HG03103 (cell line): Measurements from ENCODE around the gene REM2.

Experiments used
- ATAC-seq: cut with Tn5 transposase; IDR thresholded peaks from one replicate; pipeline ENCODE4 v1.9.1; 2021; ENCODE audit warnings: low read depth; ENCODE audit not compliant: unreplicated experiment

Gene REM2, protein sequence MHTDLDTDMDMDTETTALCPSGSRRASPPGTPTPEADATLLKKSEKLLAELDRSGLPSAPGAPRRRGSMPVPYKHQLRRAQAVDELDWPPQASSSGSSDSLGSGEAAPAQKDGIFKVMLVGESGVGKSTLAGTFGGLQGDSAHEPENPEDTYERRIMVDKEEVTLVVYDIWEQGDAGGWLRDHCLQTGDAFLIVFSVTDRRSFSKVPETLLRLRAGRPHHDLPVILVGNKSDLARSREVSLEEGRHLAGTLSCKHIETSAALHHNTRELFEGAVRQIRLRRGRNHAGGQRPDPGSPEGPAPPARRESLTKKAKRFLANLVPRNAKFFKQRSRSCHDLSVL

DNA sequence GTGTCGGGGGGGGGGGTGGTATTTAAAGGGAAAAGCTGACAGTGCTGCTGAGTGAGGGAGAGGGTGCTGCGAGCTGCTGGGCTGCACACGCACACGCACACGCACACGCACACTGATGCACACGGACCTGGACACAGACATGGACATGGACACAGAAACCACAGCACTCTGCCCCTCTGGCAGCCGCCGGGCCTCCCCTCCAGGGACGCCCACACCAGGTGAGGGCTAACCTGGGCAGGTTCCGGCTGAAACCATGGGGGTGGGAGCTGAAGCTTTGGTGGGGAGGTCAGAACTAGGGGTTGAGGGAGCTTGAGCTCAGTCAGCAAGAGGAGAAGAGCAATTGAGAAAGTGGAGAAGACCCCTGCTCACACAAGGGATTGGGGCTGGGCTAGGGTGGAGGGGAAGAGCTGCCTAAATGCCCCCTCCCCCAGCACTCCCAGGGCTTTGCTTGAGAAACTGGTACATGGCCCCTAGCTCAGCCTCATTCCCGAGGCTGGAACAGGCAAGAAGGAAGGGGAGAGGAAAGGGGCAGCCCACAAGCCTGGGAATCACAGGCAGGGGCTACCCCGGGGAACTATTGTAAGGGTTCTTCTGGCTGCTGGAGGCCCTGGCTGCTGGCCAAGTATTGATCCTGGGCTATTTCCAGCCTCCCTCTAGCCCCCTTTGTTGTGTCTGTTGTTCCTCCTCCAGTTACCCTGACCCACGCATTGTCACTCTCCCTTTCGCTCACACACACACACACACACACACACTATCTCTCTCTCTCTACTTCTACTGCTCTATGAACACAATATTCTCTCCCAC, at the start of gene REM2:
Gene REM2, plus strand, starts transcription at position 50 of the 804 bp plus-strand sequence. Its CDS starts 66 bp downstream, at position 116.
- ATAC-seq, result no peak

DNA sequence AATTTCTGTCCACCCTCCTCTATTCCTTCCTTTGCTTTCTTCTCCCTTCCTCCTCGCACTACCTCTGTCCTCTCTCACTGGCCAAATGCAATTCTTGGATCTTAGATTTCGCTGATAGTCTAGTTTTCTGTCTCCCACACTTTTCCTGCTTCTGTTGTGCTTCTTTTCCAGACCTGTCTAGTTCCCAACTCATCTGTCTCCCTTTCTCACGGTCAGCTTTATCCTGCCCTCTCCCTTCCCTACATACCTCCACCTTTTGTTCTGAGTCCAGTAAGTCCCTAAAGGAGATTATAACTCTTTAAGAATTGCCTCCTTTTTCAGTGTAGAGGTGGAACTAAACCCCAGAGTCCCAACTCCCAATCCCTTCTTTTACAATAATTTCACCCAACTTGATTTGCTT, 47.5 kb upstream of the REM2 start:
- ATAC-seq, result no peak

DNA sequence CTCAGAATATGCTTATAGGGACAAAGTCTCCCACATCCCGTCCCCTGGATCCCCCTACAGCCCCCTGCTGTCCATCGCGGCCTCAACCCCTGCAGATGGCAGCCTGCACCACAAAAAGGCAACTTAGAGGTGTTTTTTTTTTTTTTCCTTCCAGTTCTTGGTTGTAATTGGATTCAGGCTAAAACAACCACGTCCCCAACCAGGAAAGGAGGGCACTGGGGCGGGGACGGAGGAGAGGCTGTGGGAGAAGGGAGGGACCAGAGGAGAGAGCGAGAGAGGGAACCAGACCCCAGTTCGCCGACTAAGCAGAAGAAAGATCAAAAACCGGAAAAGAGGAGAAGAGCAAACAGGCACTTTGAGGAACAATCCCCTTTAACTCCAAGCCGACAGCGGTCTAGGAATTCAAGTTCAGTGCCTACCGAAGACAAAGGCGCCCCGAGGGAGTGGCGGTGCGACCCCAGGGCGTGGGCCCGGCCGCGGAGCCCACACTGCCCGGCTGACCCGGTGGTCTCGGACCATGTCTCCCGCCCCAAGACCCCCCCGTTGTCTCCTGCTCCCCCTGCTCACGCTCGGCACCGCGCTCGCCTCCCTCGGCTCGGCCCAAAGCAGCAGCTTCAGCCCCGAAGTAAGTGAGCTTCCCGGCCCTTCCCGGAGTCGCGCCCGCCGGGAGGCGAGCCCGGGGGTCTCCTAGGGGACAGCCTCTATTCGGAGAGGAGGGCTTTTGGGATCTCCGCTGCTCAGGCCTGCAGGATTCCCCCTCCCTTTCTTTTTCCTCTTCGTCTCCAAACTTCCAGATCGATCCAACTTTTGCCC, 46.5 kb upstream of the REM2 start, which contains the start of gene MMP14:
Gene MMP14, plus strand, starts transcription at position 285 of the 813 bp plus-strand sequence. Its CDS starts 233 bp downstream, at position 518.
- no peak for ATAC-seq

DNA sequence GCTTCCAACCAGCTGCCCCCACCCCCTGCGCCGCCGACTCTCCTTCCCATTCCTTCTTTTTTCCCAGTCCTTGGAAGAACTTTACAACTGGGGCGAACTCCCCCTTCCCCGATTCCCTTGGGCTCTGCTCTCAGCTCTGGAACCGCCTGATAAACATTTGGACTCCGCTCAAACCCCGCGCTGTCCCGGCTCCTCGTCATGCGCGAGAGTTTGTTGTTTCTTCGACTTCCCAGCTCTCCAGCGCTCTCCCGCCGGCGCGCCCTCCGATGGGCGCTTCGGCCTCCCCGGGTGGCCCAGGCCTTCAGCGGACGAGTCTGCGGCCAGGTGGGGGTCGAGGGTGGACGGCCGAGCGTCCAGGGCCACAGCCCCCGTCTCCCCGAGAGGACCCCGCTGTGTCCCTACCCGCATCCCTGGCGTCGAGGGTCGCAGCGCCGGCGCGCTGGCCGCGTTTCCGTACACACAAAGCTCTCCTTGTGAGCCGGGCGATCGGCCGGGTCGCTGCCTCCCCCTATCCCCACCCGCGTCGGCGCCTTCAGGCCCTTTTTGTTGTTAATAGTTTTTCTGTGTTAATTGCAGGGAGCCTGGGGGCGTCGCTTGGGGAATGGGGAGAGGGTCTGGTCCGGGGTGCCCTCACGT, 45.8 kb upstream of the REM2 start:
- ATAC-seq, result no peak

DNA sequence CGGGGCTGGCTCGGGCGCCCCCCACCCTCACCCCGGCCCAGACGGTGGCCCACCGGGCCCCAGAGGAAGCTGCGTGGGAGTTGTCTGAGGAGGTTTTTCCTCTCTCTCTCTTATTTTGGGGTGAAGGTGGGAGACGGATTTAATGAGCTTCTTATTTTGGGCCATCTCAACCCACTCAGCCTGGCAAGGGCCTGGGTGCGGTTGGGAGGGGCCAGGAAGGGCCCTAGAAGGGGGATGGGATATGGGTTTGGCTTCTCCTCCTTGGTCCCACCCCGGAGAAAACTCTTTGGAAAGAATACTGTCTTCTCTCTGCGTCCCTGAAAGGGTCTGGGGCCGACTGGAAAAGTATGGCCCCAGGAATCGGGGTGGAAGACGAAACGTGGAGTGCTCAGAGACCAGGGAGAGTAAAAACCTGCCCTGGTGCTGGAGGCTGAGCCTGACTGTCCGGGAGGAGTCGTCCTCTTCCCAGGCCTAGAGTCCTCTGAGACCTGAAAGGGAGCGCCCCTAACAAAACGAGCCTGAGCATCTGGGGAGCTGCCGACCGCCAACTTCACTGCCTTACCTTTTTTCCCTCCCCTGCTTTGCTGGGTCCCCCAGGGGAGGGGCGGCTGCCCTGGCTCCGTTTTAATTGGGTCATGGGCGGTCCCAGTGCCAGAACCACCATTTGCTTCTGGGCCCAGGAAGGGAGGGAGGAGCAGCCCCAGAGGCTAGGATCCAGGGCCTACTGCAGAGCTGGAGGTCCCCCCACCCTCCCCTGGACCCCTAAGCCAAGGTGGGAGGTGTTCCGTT, 45.1 kb upstream of the REM2 start:
- ATAC-seq, result no peak

DNA sequence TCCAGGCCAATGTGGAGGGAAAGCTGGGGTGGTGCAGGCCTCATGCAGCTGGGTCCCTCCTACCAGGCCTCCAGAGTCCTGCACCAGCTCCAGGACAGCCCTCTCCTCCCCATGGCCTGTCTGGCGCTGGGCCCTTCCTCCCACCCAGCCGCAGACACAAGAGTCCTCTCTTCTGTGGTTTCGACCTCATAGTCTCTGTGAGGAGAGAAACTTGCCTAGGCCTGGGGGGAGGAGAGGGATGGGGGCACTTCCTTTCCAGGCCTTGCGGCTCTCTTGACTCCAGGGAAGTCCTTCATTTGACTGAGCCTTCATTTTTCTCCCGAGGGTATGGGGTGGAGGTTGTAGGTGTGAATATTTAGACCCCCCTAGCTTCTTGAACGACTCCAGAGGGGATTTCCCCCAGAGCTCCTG, 44.4 kb upstream of the REM2 start:
- no peak for ATAC-seq

DNA sequence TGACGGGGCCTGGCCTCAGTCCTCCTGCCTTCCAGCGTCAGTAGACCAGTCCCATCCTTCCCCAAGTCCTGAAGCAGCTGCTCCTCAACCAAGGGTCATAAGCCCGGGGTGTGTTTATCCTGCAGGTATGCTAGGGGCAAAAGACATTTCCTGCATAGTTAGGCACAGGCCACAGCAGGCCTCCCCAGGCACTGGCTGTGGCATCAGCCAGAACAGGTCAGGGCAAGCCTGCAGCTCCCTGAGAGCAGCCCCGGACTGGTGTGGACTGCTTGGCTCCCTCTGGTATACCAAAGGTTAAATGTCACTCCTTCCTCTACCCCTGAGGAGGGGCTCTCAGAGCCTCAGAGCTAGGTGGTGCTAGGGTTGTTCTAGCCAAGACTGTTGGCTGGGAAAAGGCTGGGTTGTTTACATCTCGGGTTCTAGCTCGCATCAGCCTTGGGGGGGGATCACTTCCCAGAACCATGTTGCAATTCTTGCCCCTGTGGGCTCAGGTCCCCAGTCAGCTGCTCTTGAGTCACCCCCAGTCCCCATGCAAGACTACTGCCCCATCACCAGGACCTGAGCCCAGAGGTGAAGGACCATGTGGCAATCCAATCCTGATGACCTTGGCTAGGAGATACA, 43.8 kb upstream of the REM2 start:
- no peak for ATAC-seq

DNA sequence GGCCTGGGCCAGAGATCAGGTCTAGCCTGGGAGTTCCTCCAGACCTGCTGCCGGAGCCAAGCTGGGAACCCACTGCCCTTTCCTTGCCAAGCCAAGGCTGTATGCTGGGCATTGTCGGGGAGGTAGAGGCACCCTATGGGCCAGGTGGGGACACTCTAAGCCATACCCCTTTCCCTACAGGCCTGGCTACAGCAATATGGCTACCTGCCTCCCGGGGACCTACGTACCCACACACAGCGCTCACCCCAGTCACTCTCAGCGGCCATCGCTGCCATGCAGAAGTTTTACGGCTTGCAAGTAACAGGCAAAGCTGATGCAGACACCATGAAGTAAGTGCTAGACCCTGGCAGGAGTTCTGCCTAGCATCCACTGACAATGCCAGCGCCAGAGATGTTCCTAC, 41.7 kb upstream of the REM2 start:
- ATAC-seq, result no peak

DNA sequence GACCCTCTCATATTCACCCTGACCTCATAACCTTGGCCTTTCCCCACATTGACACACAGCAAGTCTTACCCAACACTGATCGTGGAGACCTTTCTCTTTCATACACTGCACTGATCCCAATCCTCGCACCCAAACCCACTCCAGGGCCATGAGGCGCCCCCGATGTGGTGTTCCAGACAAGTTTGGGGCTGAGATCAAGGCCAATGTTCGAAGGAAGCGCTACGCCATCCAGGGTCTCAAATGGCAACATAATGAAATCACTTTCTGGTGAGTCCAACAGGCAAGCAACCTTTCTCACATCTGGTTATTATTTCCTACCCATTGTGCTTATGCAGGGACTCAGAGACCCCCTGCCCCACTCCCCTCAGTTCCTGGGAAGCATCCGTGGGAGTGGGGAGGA, 41.3 kb upstream of the REM2 start:
- ATAC-seq, result no peak

DNA sequence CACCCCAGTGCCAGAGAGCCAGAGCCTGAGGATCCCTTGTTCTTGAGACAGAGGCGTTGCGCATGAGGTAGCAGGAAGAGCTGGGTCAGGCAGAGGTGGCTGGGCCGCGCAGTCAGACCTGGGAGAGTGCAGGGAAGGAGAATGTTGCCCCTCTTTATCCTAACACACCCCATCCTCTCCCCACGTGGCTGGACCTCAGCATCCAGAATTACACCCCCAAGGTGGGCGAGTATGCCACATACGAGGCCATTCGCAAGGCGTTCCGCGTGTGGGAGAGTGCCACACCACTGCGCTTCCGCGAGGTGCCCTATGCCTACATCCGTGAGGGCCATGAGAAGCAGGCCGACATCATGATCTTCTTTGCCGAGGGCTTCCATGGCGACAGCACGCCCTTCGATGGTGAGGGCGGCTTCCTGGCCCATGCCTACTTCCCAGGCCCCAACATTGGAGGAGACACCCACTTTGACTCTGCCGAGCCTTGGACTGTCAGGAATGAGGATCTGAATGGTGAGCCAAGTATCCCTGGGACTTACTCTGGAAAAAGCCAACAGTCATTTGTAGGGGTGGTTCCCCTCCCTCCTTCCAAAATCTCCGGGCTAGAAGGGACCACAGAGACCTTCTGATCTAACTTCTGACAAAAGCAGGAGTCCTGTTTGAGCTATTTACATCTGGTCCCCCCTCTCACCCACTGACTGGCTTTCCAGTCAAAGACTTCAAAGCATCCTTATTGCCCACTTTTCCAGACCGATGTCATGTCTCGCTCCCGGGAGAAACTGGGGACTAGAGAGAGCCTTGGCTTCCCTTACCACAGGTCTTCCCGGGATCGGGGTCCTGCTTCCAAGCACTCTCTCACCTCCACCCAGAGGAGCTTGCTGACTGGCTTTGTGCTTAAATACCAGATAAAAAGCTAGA, 40.6 kb upstream of the REM2 start:
- no peak for ATAC-seq

DNA sequence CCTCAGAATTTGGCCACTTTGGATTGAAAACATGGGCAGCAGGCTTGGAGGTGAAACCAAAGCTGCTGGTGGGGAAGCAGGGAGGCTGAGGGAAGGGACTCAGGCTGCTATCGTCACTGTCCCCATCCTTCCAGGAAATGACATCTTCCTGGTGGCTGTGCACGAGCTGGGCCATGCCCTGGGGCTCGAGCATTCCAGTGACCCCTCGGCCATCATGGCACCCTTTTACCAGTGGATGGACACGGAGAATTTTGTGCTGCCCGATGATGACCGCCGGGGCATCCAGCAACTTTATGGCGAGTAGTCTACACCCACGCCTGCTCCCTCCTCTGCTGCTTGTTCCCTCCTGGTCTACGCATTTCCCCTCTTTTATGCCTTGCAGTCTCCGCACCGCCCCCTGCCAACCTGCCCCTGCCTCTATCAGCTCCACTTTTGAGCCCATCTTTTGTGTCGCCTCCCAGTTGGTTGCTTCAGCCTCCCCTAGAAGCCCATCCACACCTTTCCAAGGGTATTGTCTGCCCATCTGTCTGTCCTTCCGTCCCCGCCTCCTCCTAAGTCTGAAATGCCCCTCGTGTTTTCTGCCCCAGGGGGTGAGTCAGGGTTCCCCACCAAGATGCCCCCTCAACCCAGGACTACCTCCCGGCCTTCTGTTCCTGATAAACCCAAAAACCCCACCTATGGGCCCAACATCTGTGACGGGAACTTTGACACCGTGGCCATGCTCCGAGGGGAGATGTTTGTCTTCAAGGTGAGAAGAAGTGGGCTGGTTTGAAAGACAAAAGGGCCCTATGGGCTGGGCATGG, 39.7 kb upstream of the REM2 start:
- ATAC-seq, result no peak

DNA sequence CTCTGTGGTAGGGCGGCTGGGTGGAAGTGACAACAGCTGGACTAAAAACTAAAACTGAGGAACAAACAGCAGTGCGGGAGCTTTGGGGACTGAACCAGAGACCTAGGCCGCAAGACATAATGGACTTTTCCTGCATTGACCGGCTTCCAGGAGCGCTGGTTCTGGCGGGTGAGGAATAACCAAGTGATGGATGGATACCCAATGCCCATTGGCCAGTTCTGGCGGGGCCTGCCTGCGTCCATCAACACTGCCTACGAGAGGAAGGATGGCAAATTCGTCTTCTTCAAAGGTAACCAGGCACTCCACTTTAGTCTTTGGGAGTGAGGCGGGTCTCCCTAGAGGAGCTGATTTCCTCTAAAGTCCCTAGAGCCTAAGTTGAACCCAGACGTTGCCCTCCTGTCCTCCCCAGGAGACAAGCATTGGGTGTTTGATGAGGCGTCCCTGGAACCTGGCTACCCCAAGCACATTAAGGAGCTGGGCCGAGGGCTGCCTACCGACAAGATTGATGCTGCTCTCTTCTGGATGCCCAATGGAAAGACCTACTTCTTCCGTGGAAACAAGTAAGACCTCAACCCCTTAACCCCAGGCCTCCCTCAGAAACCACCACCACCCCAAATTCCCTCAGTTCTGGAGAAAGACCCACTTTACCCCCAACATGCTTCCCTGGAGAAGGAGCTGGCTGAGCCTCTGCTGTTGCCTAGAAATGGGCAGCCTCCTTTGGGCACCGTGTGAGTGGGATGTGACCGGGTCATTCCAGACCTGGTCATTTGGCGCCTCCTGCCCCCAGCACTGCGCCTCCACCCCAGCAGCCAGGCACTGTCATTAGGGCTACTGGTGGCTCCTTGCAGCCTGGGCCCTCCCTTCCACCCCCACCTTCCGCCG, 38.6 kb upstream of the REM2 start:
- no peak for ATAC-seq

DNA sequence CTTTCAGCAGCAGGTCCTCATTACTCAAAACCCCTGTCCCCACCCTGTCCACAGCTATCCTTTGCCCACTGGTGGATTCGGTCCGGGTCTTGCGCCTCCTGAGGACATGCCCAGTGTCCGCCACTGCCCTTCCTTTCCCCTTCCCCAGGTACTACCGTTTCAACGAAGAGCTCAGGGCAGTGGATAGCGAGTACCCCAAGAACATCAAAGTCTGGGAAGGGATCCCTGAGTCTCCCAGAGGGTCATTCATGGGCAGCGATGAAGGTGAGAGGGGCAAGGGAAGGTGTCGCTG, 38.0 kb upstream of the REM2 start:
- no peak for ATAC-seq

DNA sequence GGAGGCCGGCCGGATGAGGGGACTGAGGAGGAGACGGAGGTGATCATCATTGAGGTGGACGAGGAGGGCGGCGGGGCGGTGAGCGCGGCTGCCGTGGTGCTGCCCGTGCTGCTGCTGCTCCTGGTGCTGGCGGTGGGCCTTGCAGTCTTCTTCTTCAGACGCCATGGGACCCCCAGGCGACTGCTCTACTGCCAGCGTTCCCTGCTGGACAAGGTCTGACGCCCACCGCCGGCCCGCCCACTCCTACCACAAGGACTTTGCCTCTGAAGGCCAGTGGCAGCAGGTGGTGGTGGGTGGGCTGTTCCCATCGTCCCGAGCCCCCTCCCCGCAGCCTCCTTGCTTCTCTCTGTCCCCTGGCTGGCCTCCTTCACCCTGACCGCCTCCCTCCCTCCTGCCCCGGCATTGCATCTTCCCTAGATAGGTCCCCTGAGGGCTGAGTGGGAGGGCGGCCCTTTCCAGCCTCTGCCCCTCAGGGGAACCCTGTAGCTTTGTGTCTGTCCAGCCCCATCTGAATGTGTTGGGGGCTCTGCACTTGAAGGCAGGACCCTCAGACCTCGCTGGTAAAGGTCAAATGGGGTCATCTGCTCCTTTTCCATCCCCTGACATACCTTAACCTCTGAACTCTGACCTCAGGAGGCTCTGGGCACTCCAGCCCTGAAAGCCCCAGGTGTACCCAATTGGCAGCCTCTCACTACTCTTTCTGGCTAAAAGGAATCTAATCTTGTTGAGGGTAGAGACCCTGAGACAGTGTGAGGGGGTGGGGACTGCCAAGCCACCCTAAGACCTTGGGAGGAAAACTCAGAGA, 37.0 kb upstream of the REM2 start:
- no peak for ATAC-seq

DNA sequence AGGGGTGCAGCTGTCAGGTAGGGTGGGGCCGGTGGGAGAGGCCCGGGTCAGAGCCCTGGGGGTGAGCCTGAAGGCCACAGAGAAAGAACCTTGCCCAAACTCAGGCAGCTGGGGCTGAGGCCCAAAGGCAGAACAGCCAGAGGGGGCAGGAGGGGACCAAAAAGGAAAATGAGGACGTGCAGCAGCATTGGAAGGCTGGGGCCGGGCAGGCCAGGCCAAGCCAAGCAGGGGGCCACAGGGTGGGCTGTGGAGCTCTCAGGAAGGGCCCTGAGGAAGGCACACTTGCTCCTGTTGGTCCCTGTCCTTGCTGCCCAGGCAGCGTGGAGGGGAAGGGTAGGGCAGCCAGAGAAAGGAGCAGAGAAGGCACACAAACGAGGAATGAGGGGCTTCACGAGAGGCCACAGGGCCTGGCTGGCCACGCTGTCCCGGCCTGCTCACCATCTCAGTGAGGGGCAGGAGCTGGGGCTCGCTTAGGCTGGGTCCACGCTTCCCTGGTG, 36.2 kb upstream of the REM2 start:
- ATAC-seq, result no peak
